Uterine smooth muscle cell (primary cell): Measurements from ENCODE around the gene PRB3. TPM values are rescaled to one million over a fixed set of nuclear protein-coding genes. Genes with fewer than 3 reads are reported as not detected.

Experiments used
- total RNA-seq: library from RNA; depleted of rRNA; stranded (reverse); fragments of >200 nt; gene quantifications from 2 replicates; pipeline ENCODE4 v1.2.3, GENCODE V29; 2014

The PRB3 gene
- total RNA-seq: not detected in 2 replicates

DNA sequence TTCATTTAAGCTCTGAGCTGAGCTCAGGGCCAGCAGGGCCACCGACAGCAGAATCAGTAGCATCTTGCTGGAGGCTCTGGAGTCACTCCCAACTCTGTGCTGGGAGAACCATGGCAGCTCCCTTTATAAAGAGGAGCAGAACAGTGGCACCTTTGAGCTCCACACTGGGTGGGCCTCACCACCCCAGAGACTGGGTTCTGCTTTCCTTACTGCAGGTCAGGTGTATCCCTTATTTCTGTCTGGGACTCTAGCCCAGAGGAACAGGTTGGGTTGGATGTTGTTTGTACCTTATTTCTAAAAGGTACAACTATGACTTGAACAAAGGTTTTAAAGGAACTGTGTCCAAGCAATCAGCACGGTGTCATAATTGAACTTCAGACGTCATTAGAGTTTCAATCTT is at the start of gene PRB3:
TSS of gene PRB3 (minus strand) at position 101 of the 400 bp plus-strand sequence. CDS start at position 63, 38 bp downstream.

DNA sequence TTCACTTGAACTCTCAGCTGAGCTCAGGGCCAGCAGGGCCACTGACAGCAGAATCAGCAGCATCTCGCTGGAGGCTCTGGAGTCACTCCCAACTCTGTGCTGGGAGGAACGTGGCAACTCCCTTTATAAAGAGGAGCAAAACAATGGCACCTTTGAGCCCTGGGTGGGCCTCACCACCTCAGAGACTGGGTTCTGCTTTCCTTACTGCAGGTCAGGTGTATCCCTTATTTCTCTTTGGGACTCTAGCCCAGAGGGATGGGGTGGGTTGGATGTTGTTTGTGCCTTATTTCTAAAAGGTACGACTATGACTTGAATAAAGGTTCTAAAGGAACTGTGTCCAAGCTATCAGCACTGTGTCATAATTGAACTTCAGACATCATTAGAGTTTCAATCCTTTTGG is 40.8 kb upstream of the PRB3 start, which contains the start of gene PRB4:
TSS of gene PRB4 (minus strand) at position 101 of the 400 bp plus-strand sequence. CDS start at position 63, 38 bp downstream.

Other genes with a start within 250 kb of the PRB3 start
- 7.9 and 10.8 TPM in 2 replicates for gene TAS2R19, start 247.1 kb downstream of the PRB3 start, total RNA-seq
- 5.7 and 8.2 TPM in 2 replicates for gene TAS2R31, start 238.3 kb downstream of the PRB3 start, total RNA-seq
- gene TAS2R46, start 207.4 kb downstream of the PRB3 start, total RNA-seq: 2.6 and 4.8 TPM in 2 replicates
- 3.5 and 5.3 TPM in 2 replicates for gene TAS2R43, start 177.4 kb downstream of the PRB3 start, total RNA-seq
- 6.5 and 9.1 TPM in 2 replicates for gene TAS2R30, start 135.1 kb downstream of the PRB3 start, total RNA-seq
- 5.7 and 6.3 TPM in 2 replicates for gene SMIM10L1, start 98.5 kb downstream of the PRB3 start, total RNA-seq
- not detected in 2 replicates for gene TAS2R42, start 82.8 kb downstream of the PRB3 start, total RNA-seq
- not detected in 2 replicates for gene PRB4, start 40.7 kb upstream of the PRB3 start, total RNA-seq
- gene PRB2, start 125.9 kb upstream of the PRB3 start, total RNA-seq: not detected in 2 replicates